ENCODE measurements around the gene CREBBP. TPM values are rescaled to one million over a fixed set of nuclear protein-coding genes. Genes with fewer than 3 reads are reported as not detected.

The CREBBP gene
- total RNA-seq, 2 donors from 2014 or later: 82.2 to 143 TPM

GRCh38 chr16:3767333-3767986 is 113.1 kb downstream of the CREBBP start:
- intact Hi-C loops (cut with DNase I): no loop called here
- Histone ChIP-seq H3K27ac (no peak overlapping the region), H3K9me3 (no peaks in the 10 kb centered on the region), H3K4me3 (no peak overlapping the region), H3K4me1 (replicated peaks) (no peaks in the 10 kb centered on the region), H3K36me3 (peaks cover 0 to 25% of the 10 kb centered on the region in 2 donors), H3K27me3 (replicated peaks; ENCODE audit: insufficient read depth) (no peaks in the 10 kb centered on the region)
- WGBS: 94% methylated on average over 9 of the region's 9 CpGs
- TF ChIP-seq POLR2A (IDR thresholded peaks at IDR 0.05): no peak
- no peak for TF ChIP-seq CTCF (IDR thresholded peaks at IDR 0.05)
- TF ChIP-seq POLR2AphosphoS5 (IDR thresholded peaks at IDR 0.05): no peak
- DNase-seq (ENCODE audit: low spot score): no peak

GRCh38 chr16:3766177-3766576 is 114.3 kb downstream of the CREBBP start:
- TF ChIP-seq POLR2AphosphoS5 (IDR thresholded peaks at IDR 0.05): no peak
- Histone ChIP-seq H3K9me3 (no peaks in the 10 kb centered on the region), H3K27me3 (replicated peaks; ENCODE audit: insufficient read depth) (no peaks in the 10 kb centered on the region), H3K4me3 (no peak overlapping the region), H3K27ac (no peak overlapping the region), H3K36me3 (peaks cover 0 to 24% of the 10 kb centered on the region in 2 donors), H3K4me1 (replicated peaks) (no peaks in the 10 kb centered on the region)
- intact Hi-C loops (cut with DNase I): no loop called here
- 97% methylated on average over 3 of the region's 3 CpGs for WGBS
- DNase-seq (ENCODE audit: low spot score): no peak

- intact Hi-C loops (cut with DNase I): no loop called here
- peaks cover 0 to 10% of the 10 kb centered on the region in 2 donors for H3K36me3 ChIP-seq
- H3K27me3 ChIP-seq (replicated peaks; ENCODE audit: insufficient read depth): no peaks in the 10 kb centered on the region
- H3K4me1 ChIP-seq (replicated peaks): no peaks in the 10 kb centered on the region
- TF ChIP-seq CTCF (IDR thresholded peaks at IDR 0.05): no peak
- no peak for TF ChIP-seq POLR2A (IDR thresholded peaks at IDR 0.05)
- no peak for TF ChIP-seq POLR2AphosphoS5 (IDR thresholded peaks at IDR 0.05)
- no peaks in the 10 kb centered on the region for H3K9me3 ChIP-seq
- no peak overlapping the region for H3K4me3 ChIP-seq
- 89% methylated on average over 3 of the region's 3 CpGs for WGBS
- H3K27ac ChIP-seq: no peak overlapping the region
- DNase-seq (ENCODE audit: low spot score): no peak
Measured at GRCh38 chr16:3764409-3764808, 116.1 kb downstream of the CREBBP start.

- Histone ChIP-seq H3K27ac (no peak overlapping the region), H3K27me3 (replicated peaks; ENCODE audit: insufficient read depth) (no peaks in the 10 kb centered on the region), H3K36me3 (peaks cover 3 to 10% of the 10 kb centered on the region in 2 donors), H3K9me3 (no peaks in the 10 kb centered on the region), H3K4me1 (replicated peaks) (no peaks in the 10 kb centered on the region), H3K4me3 (no peak overlapping the region)
- intact Hi-C loops (cut with DNase I): no loop called here
- TF ChIP-seq POLR2AphosphoS5 (IDR thresholded peaks at IDR 0.05): no peak
- no peak for TF ChIP-seq CTCF (IDR thresholded peaks at IDR 0.05)
- no peak for TF ChIP-seq POLR2A (IDR thresholded peaks at IDR 0.05)
- WGBS: 84% methylated on average over 25 of the region's 25 CpGs
- DNase-seq (ENCODE audit: low spot score): no peak
Measured at GRCh38 chr16:3762107-3762750, 118.3 kb downstream of the CREBBP start.

- Histone ChIP-seq H3K27ac (no peak overlapping the region), H3K9me3 (no peaks in the 10 kb centered on the region), H3K36me3 (peaks cover 3 to 10% of the 10 kb centered on the region in 2 donors), H3K4me1 (replicated peaks) (no peaks in the 10 kb centered on the region), H3K4me3 (no peak overlapping the region), H3K27me3 (replicated peaks; ENCODE audit: insufficient read depth) (no peaks in the 10 kb centered on the region)
- 71% methylated on average over 14 of the region's 14 CpGs for WGBS
- TF ChIP-seq POLR2AphosphoS5 (IDR thresholded peaks at IDR 0.05) (no peak), POLR2A (IDR thresholded peaks at IDR 0.05) (no peak), CTCF (IDR thresholded peaks at IDR 0.05) (no peak)
- no peak for DNase-seq (ENCODE audit: low spot score)
- intact Hi-C loops (cut with DNase I): no loop called here
Measured at GRCh38 chr16:3761375-3762106, 119.0 kb downstream of the CREBBP start.

All from prostate gland (tissue), 2 donors.